ENCODE measurements around the gene PLAAT2.
"Not testable (repeated sequence)": the region's sequence is repeated elsewhere in the genome, so short reads cannot be mapped to it uniquely, and the experiment has no call there.

The PLAAT2 gene

GRCh38 chr11:63563201-63564055, at the start of gene PLAAT2:
PLAAT2 (minus strand) TSS chr11:63563379; CDS start chr11:63563324, 55 bp downstream.
- DNase-seq (ENCODE audit: low read depth) = no peak

- DNase-seq (ENCODE audit: low read depth) = no peak
Observed at GRCh38 chr11:63612181-63612580, 49.0 kb upstream of the PLAAT2 start.

GRCh38 chr11:63611395-63611747, 48.2 kb upstream of the PLAAT2 start:
- no peak for DNase-seq (ENCODE audit: low read depth)

- no peak for DNase-seq (ENCODE audit: low read depth)
Observed at GRCh38 chr11:63610604-63611394, 47.6 kb upstream of the PLAAT2 start.

- no peak for DNase-seq (ENCODE audit: low read depth)
Observed at GRCh38 chr11:63609971-63610580, 46.9 kb upstream of the PLAAT2 start.

- DNase-seq (ENCODE audit: low read depth) = peak; percentile 37
Observed at GRCh38 chr11:63609536-63609935, 46.4 kb upstream of the PLAAT2 start.

- DNase-seq (ENCODE audit: low read depth) = peak; percentile 46
Observed at GRCh38 chr11:63608353-63609345, 45.5 kb upstream of the PLAAT2 start.

GRCh38 chr11:63603180-63603518, 40.0 kb upstream of the PLAAT2 start:
- no peak for DNase-seq (ENCODE audit: low read depth)

GRCh38 chr11:63602290-63603179, 39.4 kb upstream of the PLAAT2 start:
- peak; percentile 17 for DNase-seq (ENCODE audit: low read depth)

- no peak for DNase-seq (ENCODE audit: low read depth)
Observed at GRCh38 chr11:63599211-63600122, 36.3 kb upstream of the PLAAT2 start.

- DNase-seq (ENCODE audit: low read depth) = no peak
Observed at GRCh38 chr11:63598556-63598955, 35.4 kb upstream of the PLAAT2 start.

GRCh38 chr11:63595296-63595695, 32.1 kb upstream of the PLAAT2 start:
- DNase-seq (ENCODE audit: low read depth) = no peak

GRCh38 chr11:63592975-63593395, 29.8 kb upstream of the PLAAT2 start:
- DNase-seq (ENCODE audit: low read depth) = peak; percentile 14

- no peak for DNase-seq (ENCODE audit: low read depth)
Observed at GRCh38 chr11:63590024-63590788, 27.0 kb upstream of the PLAAT2 start.

GRCh38 chr11:63589000-63589399, 25.8 kb upstream of the PLAAT2 start:
- DNase-seq (ENCODE audit: low read depth) = no peak

- DNase-seq (ENCODE audit: low read depth) = no peak
Observed at GRCh38 chr11:63586451-63587166, 23.4 kb upstream of the PLAAT2 start.

- no peak for DNase-seq (ENCODE audit: low read depth)
Observed at GRCh38 chr11:63583357-63583677, 20.1 kb upstream of the PLAAT2 start.

GRCh38 chr11:63581224-63581623, 18.0 kb upstream of the PLAAT2 start:
- not testable (repeated sequence) for DNase-seq (ENCODE audit: low read depth)

All from fibroblast of gingiva (primary cell).